ENCODE measurements around the gene RPRD2. TPM values are rescaled to one million over a fixed set of nuclear protein-coding genes. Genes with fewer than 3 reads are reported as not detected.

RPRD2 gene
- polyA plus RNA-seq, 1 donor from 2014 or later: 8.6 TPM

- H3F3A ChIP-seq (ENCODE audit: insufficient read depth, low read length, poor library complexity, severe bottlenecking): no peaks in the 10 kb centered on the region
These were observed 11.1 kb upstream of the RPRD2 start for GRCh38 chr1:150352866-150353265.

GRCh38 chr1:150362721-150363425 is 1.1 kb upstream of the RPRD2 start:
- Histone ChIP-seq H3K27me3 (ENCODE audit: insufficient read depth, low read depth, low read length) (no peaks in the 10 kb centered on the region), H4K20me1 (ENCODE audit: insufficient read depth) (no peaks in the 10 kb centered on the region), H3K9me2 (ENCODE audit: insufficient read depth, low read length) (no peaks in the 10 kb centered on the region), H3K9ac (ENCODE audit: low read length) (peak overlapping the region; percentile 97), H3K9me3 (ENCODE audit: low read length) (no peaks in the 10 kb centered on the region), H2AFZ (ENCODE audit: low read depth, low read length) (peak overlapping the region; percentile 67), H3K79me2 (replicated peaks; ENCODE audit: insufficient read depth, low read length) (peaks cover 33% of the 10 kb centered on the region), H3F3A (ENCODE audit: insufficient read depth, low read length, poor library complexity, severe bottlenecking) (peaks cover 4% of the 10 kb centered on the region), H3K36me3 (ENCODE audit: insufficient read depth, low read length) (no peaks in the 10 kb centered on the region), H3K4me2 (ENCODE audit: low read length) (peak overlapping the region; percentile 56), H3K27ac (ENCODE audit: low read length) (peak overlapping the region; percentile 100), H3K4me3 (ENCODE audit: low read length) (peak overlapping the region; percentile 91)
- TF ChIP-seq CTCF (IDR thresholded peaks at IDR 0.05; ENCODE audit: poor library complexity, severe bottlenecking) (no peak), EZH2 (IDR thresholded peaks at IDR 0.05; ENCODE audit: borderline replicate concordance, insufficient read depth, low read length, poor library complexity, severe bottlenecking) (no peak), REST (IDR thresholded peaks at IDR 0.05; ENCODE audit: borderline replicate concordance) (no peak), MXI1 (conservative IDR thresholded peaks at IDR 0.05; ENCODE audit: poor library complexity, severe bottlenecking) (no peak), EP300 (conservative IDR thresholded peaks at IDR 0.05; ENCODE audit: poor library complexity, severe bottlenecking) (no peak), SMC3 (conservative IDR thresholded peaks at IDR 0.05; ENCODE audit: poor library complexity) (no peak), RAD21 (conservative IDR thresholded peaks at IDR 0.05) (no peak), POLR2AphosphoS5 (IDR thresholded peaks at IDR 0.05) (no peak), TAF1 (IDR thresholded peaks at IDR 0.05; ENCODE audit: low read depth) (no peak)

More at GRCh38 chr1:150352866-150353265, 11.1 kb upstream of the RPRD2 start:
- Histone ChIP-seq H2AFZ (ENCODE audit: low read depth, low read length) (no peak overlapping the region), H4K20me1 (ENCODE audit: insufficient read depth) (no peaks in the 10 kb centered on the region), H3K27ac (ENCODE audit: low read length) (no peak overlapping the region), H3K4me2 (ENCODE audit: low read length) (no peak overlapping the region), H3K36me3 (ENCODE audit: insufficient read depth, low read length) (no peaks in the 10 kb centered on the region), H3K79me2 (replicated peaks; ENCODE audit: insufficient read depth, low read length) (no peaks in the 10 kb centered on the region), H3K27me3 (ENCODE audit: insufficient read depth, low read depth, low read length) (no peaks in the 10 kb centered on the region), H3K4me3 (ENCODE audit: low read length) (no peak overlapping the region), H3K9me2 (ENCODE audit: insufficient read depth, low read length) (no peaks in the 10 kb centered on the region), H3K9me3 (ENCODE audit: low read length) (no peaks in the 10 kb centered on the region), H3K9ac (ENCODE audit: low read length) (no peak overlapping the region)
- TF ChIP-seq MXI1 (conservative IDR thresholded peaks at IDR 0.05; ENCODE audit: poor library complexity, severe bottlenecking) (no peak), CTCF (IDR thresholded peaks at IDR 0.05; ENCODE audit: poor library complexity, severe bottlenecking) (no peak), EZH2 (IDR thresholded peaks at IDR 0.05; ENCODE audit: borderline replicate concordance, insufficient read depth, low read length, poor library complexity, severe bottlenecking) (no peak)
